ENCODE data around the gene PLPP3. TPM values are rescaled to one million over a fixed set of nuclear protein-coding genes. Genes with fewer than 3 reads are reported as not detected.

PLPP3 gene
- total and polyA plus RNA-seq, 2 experiments from 2014 or later = 41.9 to 61.9 TPM

DNA sequence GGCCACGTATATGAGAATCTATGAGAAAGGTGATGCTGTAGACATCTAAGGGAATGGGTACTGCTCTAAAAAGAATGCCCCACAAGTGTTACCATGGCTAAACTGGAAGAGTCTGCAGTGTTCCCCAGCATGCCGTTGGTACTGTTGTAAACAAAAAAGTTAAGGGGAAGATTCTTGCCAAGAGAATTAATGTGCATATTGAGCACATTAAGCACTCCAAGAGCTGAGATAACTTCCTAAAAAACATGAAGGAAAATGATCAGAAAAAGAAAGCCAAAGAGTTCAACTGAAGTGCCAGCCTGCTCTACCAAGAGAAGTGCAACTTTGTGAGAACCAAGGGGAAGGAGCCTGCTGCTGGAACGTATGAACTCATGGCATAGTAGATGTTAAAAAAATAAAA lies 40.8 kb downstream of the PLPP3 start:
- DNase-seq (ENCODE audit: low spot score) (no peak), ATAC-seq (no peak)
- peak overlapping the region; percentile 62; the same call in 1 of the 2 replicates for H3K4me2 ChIP-seq
- H2AFZ ChIP-seq = no peak overlapping the region
- no peaks in the 10 kb centered on the region for H4K20me1 ChIP-seq (replicated peaks; ENCODE audit: insufficient read depth)
- H3K79me2 ChIP-seq (replicated peaks; ENCODE audit: insufficient read depth) = peaks cover 86% of the 10 kb centered on the region
- Mint-ChIP-seq H3K9me3 (no peaks in the 10 kb centered on the region), H3K27me3 (ENCODE audit: insufficient read depth, low read depth, poor library complexity) (no peaks in the 10 kb centered on the region), H3K4me3 (no peak overlapping the region), H3K36me3 (ENCODE audit: low read depth) (peaks cover 49% of the 10 kb centered on the region), H3K27ac (peak overlapping the region; percentile 17; the same call in 1 of the 2 replicates), H3K4me1 (peaks cover 91% of the 10 kb centered on the region)
- H3K27ac ChIP-seq (ENCODE audit: low read depth) = peak overlapping the region; percentile 90; the same call in 1 of the 2 replicates
- peaks cover 13% of the 10 kb centered on the region for H3F3A ChIP-seq (replicated peaks; ENCODE audit: low read depth)
- peaks cover 6% of the 10 kb centered on the region; the same call in 1 of the 2 replicates for H3K9me2 ChIP-seq (ENCODE audit: insufficient read depth)
- peaks cover 92% of the 10 kb centered on the region for H3K4me1 ChIP-seq (ENCODE audit: insufficient read depth)
- H3K4me3 ChIP-seq = no peak overlapping the region
- no peaks in the 10 kb centered on the region for H3K27me3 ChIP-seq (ENCODE audit: insufficient read depth)
- TF ChIP-seq EZH2 (IDR thresholded peaks at IDR 0.05; ENCODE audit: low read depth, unreplicated experiment) (no peak), ZNF114 (CRISPR knock-in tag; IDR thresholded peaks at IDR 0.05) (no peak), ZNF462 (CRISPR knock-in tag; IDR thresholded peaks at IDR 0.05) (no peak)
- 0 out of 2 replicates have a peak, but pooled peaks cover 6% of the 10 kb centered on the region for H3K36me3 ChIP-seq (ENCODE audit: insufficient read depth)

DNA sequence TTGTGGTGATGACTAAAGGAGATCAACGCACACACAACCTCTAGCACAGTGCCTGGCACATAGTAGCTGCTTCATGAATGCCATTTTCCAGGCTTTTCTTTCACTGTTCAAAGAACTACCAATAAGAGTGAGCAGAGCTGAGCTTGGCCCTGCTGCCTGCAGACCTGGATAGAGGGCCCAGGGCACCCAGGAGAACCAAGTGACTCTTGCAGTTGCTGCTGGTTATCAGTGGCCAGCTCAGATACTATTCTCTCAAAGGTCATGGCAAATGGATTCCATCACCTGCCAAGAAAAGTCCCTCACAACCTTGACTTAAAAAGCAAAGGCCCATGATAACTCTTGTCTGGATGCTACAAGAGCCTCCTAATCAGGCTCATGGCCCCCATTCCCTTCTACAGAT lies 41.7 kb downstream of the PLPP3 start:
- no peak for DNase-seq (ENCODE audit: low spot score)
- Histone ChIP-seq H3K27ac (ENCODE audit: low read depth) (peak overlapping the region; percentile 90), H3K79me2 (replicated peaks; ENCODE audit: insufficient read depth) (peaks cover 86% of the 10 kb centered on the region), H3K9me2 (ENCODE audit: insufficient read depth) (peaks cover 6% of the 10 kb centered on the region; the same call in 1 of the 2 replicates), H4K20me1 (replicated peaks; ENCODE audit: insufficient read depth) (no peaks in the 10 kb centered on the region), H3K4me3 (no peak overlapping the region), H3K27me3 (ENCODE audit: insufficient read depth) (no peaks in the 10 kb centered on the region), H3K4me2 (0 out of 2 replicates have a peak overlapping the region, but pooled peaks have one; percentile 7), H3F3A (replicated peaks; ENCODE audit: low read depth) (peaks cover 13% of the 10 kb centered on the region), H2AFZ (no peak overlapping the region), H3K36me3 (ENCODE audit: insufficient read depth) (peaks cover 6% of the 10 kb centered on the region; the same call in 1 of the 2 replicates), H3K4me1 (ENCODE audit: insufficient read depth) (peaks cover 91% of the 10 kb centered on the region)
- Mint-ChIP-seq H3K4me3 (no peak overlapping the region), H3K9me3 (no peaks in the 10 kb centered on the region), H3K27me3 (ENCODE audit: insufficient read depth, low read depth, poor library complexity) (no peaks in the 10 kb centered on the region), H3K27ac (peak overlapping the region; percentile 96), H3K4me1 (peaks cover 87% of the 10 kb centered on the region), H3K36me3 (ENCODE audit: low read depth) (peaks cover 42% of the 10 kb centered on the region)
- ATAC-seq = no peak
- TF ChIP-seq JUNB (IDR thresholded peaks at IDR 0.05; ENCODE audit: unreplicated experiment) (no peak), EZH2phosphoT487 (IDR thresholded peaks at IDR 0.05; ENCODE audit: unreplicated experiment) (no peak), EZH2 (IDR thresholded peaks at IDR 0.05; ENCODE audit: low read depth, unreplicated experiment) (no peak), STAT1 (IDR thresholded peaks at IDR 0.05; ENCODE audit: unreplicated experiment) (no peak), CREB1 (CRISPR knock-in tag; IDR thresholded peaks at IDR 0.05; ENCODE audit: low read depth) (no peak), REST (IDR thresholded peaks at IDR 0.05; ENCODE audit: unreplicated experiment) (no peak), ZNF114 (CRISPR knock-in tag; IDR thresholded peaks at IDR 0.05) (no peak)
- TF ChIP-seq, protein P1, sequence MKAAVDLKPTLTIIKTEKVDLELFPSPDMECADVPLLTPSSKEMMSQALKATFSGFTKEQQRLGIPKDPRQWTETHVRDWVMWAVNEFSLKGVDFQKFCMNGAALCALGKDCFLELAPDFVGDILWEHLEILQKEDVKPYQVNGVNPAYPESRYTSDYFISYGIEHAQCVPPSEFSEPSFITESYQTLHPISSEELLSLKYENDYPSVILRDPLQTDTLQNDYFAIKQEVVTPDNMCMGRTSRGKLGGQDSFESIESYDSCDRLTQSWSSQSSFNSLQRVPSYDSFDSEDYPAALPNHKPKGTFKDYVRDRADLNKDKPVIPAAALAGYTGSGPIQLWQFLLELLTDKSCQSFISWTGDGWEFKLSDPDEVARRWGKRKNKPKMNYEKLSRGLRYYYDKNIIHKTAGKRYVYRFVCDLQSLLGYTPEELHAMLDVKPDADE (IDR thresholded peaks at IDR 0.05) = no peak
